IMR-90 (cell line): ENCODE results near the gene RAPGEF1. TPM values are rescaled to one million over a fixed set of nuclear protein-coding genes. Genes with fewer than 3 reads are reported as not detected.

Experiments used
- ATAC-seq: fragments of 200-7000 bp; cut with Tn5 transposase; 2 replicates; pipeline ENCODE4 v1.9.1; 2020; ENCODE audit warnings: low read depth, mild to moderate bottlenecking, moderate library complexity
- BruUV-seq: library from RNA; stranded (reverse); fragments of 400-500 nt; replicated peaks from 2 replicates; lab custom pipeline; 2021; lab: Mats Ljungman, UMichigan
- CTCF ChIA-PET: fragments of 300-600 bp; formaldehyde crosslinking; extraction: SDS; loops from one replicate; lab custom pipeline; 2021; ENCODE audit warnings: antibody characterized with exemption; lab: Yijun Ruan, JAX
- POLR2A ChIA-PET: fragments of 300-600 bp; sonication (Branson Sonifier 250); formaldehyde crosslinking; loops from one replicate; lab custom pipeline; 2022; ENCODE audit warnings: antibody characterized with exemption; ENCODE audit not compliant: unreplicated experiment; lab: Charles Lee
- DNase-seq: peaks from one replicate; pipeline ENCODE4 v3.0.0; 2013
- H2AFZ ChIP-seq: replicated peaks from 2 replicates; pipeline ENCODE3; 2013; ENCODE audit warnings: low read length, mild to moderate bottlenecking; ENCODE audit not compliant: poor library complexity
- H2AK5ac ChIP-seq: 2 replicates; pipeline ENCODE4 v1.6.1; 2013; ENCODE audit warnings: low read depth, low read length, inconsistent platforms
- H2AK9ac ChIP-seq: replicated peaks from 2 replicates; pipeline ENCODE3; 2013; ENCODE audit warnings: mild to moderate bottlenecking, low read depth, low read length, moderate library complexity; ENCODE audit not compliant: poor library complexity
- H2BK120ac ChIP-seq: 2 replicates; pipeline ENCODE4 v1.6.1; 2013; ENCODE audit warnings: low read depth, low read length, inconsistent platforms
- H2BK15ac ChIP-seq: 3 replicates; pipeline ENCODE4 v1.6.1; 2013; ENCODE audit warnings: low read depth, low read length, inconsistent platforms
- H2BK20ac ChIP-seq: 2 replicates; pipeline ENCODE4 v1.6.1; 2013; ENCODE audit warnings: low read depth, mild to moderate bottlenecking, inconsistent platforms, low read length, moderate library complexity
- H2BK5ac ChIP-seq: 2 replicates; pipeline ENCODE4 v1.6.1; 2013; ENCODE audit warnings: mild to moderate bottlenecking, low read depth, low read length, inconsistent platforms; ENCODE audit not compliant: poor library complexity, severe bottlenecking
- H3K14ac ChIP-seq: replicated peaks from 2 replicates; pipeline ENCODE4 v1.6.1; 2013; ENCODE audit warnings: low read depth, low read length, inconsistent platforms
- H3K18ac ChIP-seq: 2 replicates; pipeline ENCODE4 v1.6.1; 2013; ENCODE audit warnings: low read depth, low read length, control low read depth
- H3K23ac ChIP-seq: 2 replicates; pipeline ENCODE4 v1.6.1; 2013; ENCODE audit warnings: low read depth, low read length, inconsistent platforms
- H3K27ac ChIP-seq: 2 replicates; pipeline ENCODE4 v1.5.1; 2013; ENCODE audit warnings: mild to moderate bottlenecking, control low read depth, low read length; ENCODE audit not compliant: insufficient read depth
- H3K27me3 ChIP-seq: 2 replicates; pipeline ENCODE4 v1.6.1; 2013; ENCODE audit warnings: low read length; ENCODE audit not compliant: control insufficient read depth, insufficient read depth
- H3K36me3 ChIP-seq: 2 replicates; pipeline ENCODE4 v1.6.1; 2013; ENCODE audit warnings: low read length, mixed read lengths; ENCODE audit not compliant: control insufficient read depth, insufficient read depth
- H3K4ac ChIP-seq: 2 replicates; pipeline ENCODE4 v1.6.1; 2013; ENCODE audit warnings: low read depth, low read length, inconsistent platforms
- H3K4me1 ChIP-seq: 2 replicates; pipeline ENCODE4 v1.6.1; 2013; ENCODE audit warnings: low read length, mixed read lengths; ENCODE audit not compliant: control insufficient read depth, insufficient read depth
- H3K4me2 ChIP-seq: 2 replicates; pipeline ENCODE4 v1.6.1; 2013; ENCODE audit warnings: low read depth, mild to moderate bottlenecking, control low read depth, low read length, moderate library complexity
- H3K4me3 ChIP-seq: 2 replicates; pipeline ENCODE4 v1.5.1; 2013; ENCODE audit warnings: low read depth, mild to moderate bottlenecking, control low read depth, low read length, moderate library complexity; ENCODE audit not compliant: insufficient read depth
- H3K56ac ChIP-seq: 2 replicates; pipeline ENCODE4 v1.6.1; 2013; ENCODE audit warnings: low read length, inconsistent platforms; ENCODE audit not compliant: insufficient read depth; ENCODE audit errors: extremely low read depth
- H3K79me1 ChIP-seq, 2 experiments: 2 replicates each; pipeline ENCODE4 v1.6.1; 2013; ENCODE audit warnings: low read length in 2 of 2, inconsistent platforms in 1 of 2, low read depth in 1 of 2
- H3K9ac ChIP-seq: 2 replicates; pipeline ENCODE4 v1.6.1; 2013; ENCODE audit warnings: low read depth, low read length, control low read depth
- H3K9me1 ChIP-seq: 2 replicates; pipeline ENCODE4 v1.6.1; 2013; ENCODE audit warnings: low read length, inconsistent platforms; ENCODE audit not compliant: insufficient read depth
- H3K9me3 ChIP-seq: 2 replicates; pipeline ENCODE4 v1.6.1; 2013; ENCODE audit warnings: low read length; ENCODE audit not compliant: control insufficient read depth, insufficient read depth
- H4K20me1 ChIP-seq: 2 replicates; pipeline ENCODE4 v1.6.1; 2013; ENCODE audit warnings: low read length, inconsistent platforms; ENCODE audit not compliant: insufficient read depth
- H4K5ac ChIP-seq: 2 replicates; pipeline ENCODE4 v1.6.1; 2013; ENCODE audit warnings: mild to moderate bottlenecking, low read depth, low read length, control low read depth
- H4K8ac ChIP-seq, 2 experiments: 2 replicates each; pipeline ENCODE4 v1.6.1; 2013; ENCODE audit warnings: low read depth in 2 of 2, low read length in 2 of 2, control low read depth in 1 of 2, inconsistent platforms in 1 of 2
- H4K91ac ChIP-seq: 2 replicates; pipeline ENCODE4 v1.6.1; 2013; ENCODE audit warnings: low read depth, low read length, inconsistent platforms; ENCODE audit not compliant: insufficient read depth
- CHD1 ChIP-seq: IDR thresholded peaks from 2 replicates; pipeline ENCODE4 v1.6.1; 2012; ENCODE audit warnings: low read depth, low read length, improper control_type of control experiment
- CTCF ChIP-seq: conservative IDR thresholded peaks from 2 replicates; pipeline ENCODE4 v1.5.1; 2012; ENCODE audit warnings: mild to moderate bottlenecking, low read depth, low read length, improper control_type of control experiment
- RFX5 ChIP-seq: IDR thresholded peaks from 2 replicates; pipeline ENCODE4 v1.8.0; 2012; ENCODE audit warnings: low read depth, mild to moderate bottlenecking, low read length, moderate library complexity
- WGBS, 2 experiments: methylation state at CpG; one replicate each; pipeline versions ENCODE4 v1.1.5 to v1.1.7; 2013; ENCODE audit warnings: missing lambda C conversion rate in 2 of 2; ENCODE audit not compliant: insufficient read length in 1 of 2; ENCODE audit errors: extremely low coverage in 2 of 2; 5-methylcytosine and 5-hydroxymethylcytosine counted together
- dilution Hi-C: fragments of 300-500 bp; cut with HindIII; formaldehyde crosslinking; loops from one replicate; pipeline ENCODE4 v1.14.3; 2018; ENCODE audit warnings: low sequenced_read_pairs; ENCODE audit not compliant: unreplicated experiment
- in situ Hi-C: fragments of 300-500 bp; cut with MboI; formaldehyde crosslinking; loops from 3 replicates; pipeline ENCODE4 v1.14.3; 2019; ENCODE audit warnings: low sequenced_read_pairs, inconsistent platforms, mixed read lengths
- intact Hi-C: fragments of 100-400 bp; cut with micrococcal nuclease; formaldehyde crosslinking; loops from 2 replicates; pipeline ENCODE4 v1.10.0; 2022
- polyA plus RNA-seq, 3 experiments: library from polyadenylated mRNA; depleted of rRNA; stranded (reverse); fragments of >200 nt; gene quantifications; 2 replicates each; pipeline ENCODE4 v1.2.3, GENCODE V29; 2012; ENCODE audit warnings: low replicate concordance in 1 of 3
- total RNA-seq: library from RNA; depleted of rRNA; stranded (reverse); fragments of >200 nt; gene quantifications from 2 replicates; pipeline ENCODE4 v1.2.3, GENCODE V29; 2012

RAPGEF1 gene
- total and polyA plus RNA-seq, 2 of the 4 experiments (the other 2 are of a cell fraction), result 13.1 to 22.3 TPM

- Histone ChIP-seq H4K5ac (no peak overlapping the region), H3K27ac (no peak overlapping the region), H3K27me3 (no peaks in the 10 kb centered on the region), H2BK20ac (no peak overlapping the region), H2BK15ac (no peak overlapping the region), H3K9me1 (peaks cover 10% of the 10 kb centered on the region; the same call in 1 of the 2 replicates), H3K56ac (no peak overlapping the region), H3K4ac (no peak overlapping the region), H3K4me2 (no peak overlapping the region), H3K9me3 (no peaks in the 10 kb centered on the region), H3K79me1 (peaks cover 48 to 70% of the 10 kb centered on the region in 2 experiments), H3K4me3 (no peak overlapping the region), H2AFZ (no peak overlapping the region), H3K9ac (no peak overlapping the region), H2BK5ac (no peak overlapping the region), H3K18ac (no peak overlapping the region), H2BK120ac (no peak overlapping the region), H3K36me3 (0 out of 2 replicates have a peak, but pooled peaks cover 2% of the 10 kb centered on the region), H3K4me1 (peaks cover 5% of the 10 kb centered on the region; the same call in 1 of the 2 replicates), H2AK5ac (no peak overlapping the region), H2AK9ac (no peak overlapping the region), H3K14ac (no peak overlapping the region), H3K23ac (no peak overlapping the region), H4K20me1 (peaks cover 52% of the 10 kb centered on the region), H4K8ac (no peak overlapping the region), H4K91ac (no peak overlapping the region)
- ATAC-seq (no peak), DNase-seq (no peak)
- no TSS peak for BruUV-seq
- ChIA-PET CTCF (interaction anchor here (1.6 kb wide), 1 partner anchor 14 kb away, joined by 4 read pairs; no protein-coding TSS in a partner anchor), POLR2A (no interaction called here)
- dilution Hi-C loops (no loop called here), intact Hi-C loops (no loop called here), in situ Hi-C loops (no loop called here)
- WGBS, 2 experiments, result no CpG with 5 or more reads among the region's 3 CpGs
- TF ChIP-seq CTCF, result no peak
- TF ChIP-seq RFX5, result no peak
- TF ChIP-seq CHD1, result no peak
These were observed 49.4 kb downstream of the RAPGEF1 start for GRCh38 chr9:131690462-131690861.
